ENCODE data around the gene OMG. TPM values are rescaled to one million over a fixed set of nuclear protein-coding genes. Genes with fewer than 3 reads are reported as not detected.
"Not testable (repeated sequence)": the region's sequence is repeated elsewhere in the genome, so short reads cannot be mapped to it uniquely, and the experiment has no call there.

The OMG gene
- total and polyA plus RNA-seq, 2 donors (not counting 1 experiment from before 2014, with no cell fraction given), result 0.39 to 1.7 TPM

- H3K4me1 Mint-ChIP-seq, result no peaks in the 10 kb centered on the region
- intact Hi-C loops (cut with micrococcal nuclease), result loop anchor here (5.0 kb wide), 1 partner anchor 38 kb away; no protein-coding TSS in a partner anchor
- TF ChIP-seq EZH2 (IDR thresholded peaks at IDR 0.05; ENCODE audit: borderline replicate concordance, insufficient read depth, low read depth, low read length, poor library complexity, severe bottlenecking) (no peak), CTCF (IDR thresholded peaks at IDR 0.05) (no peak)
- H3K27me3 Mint-ChIP-seq, result no peaks in the 10 kb centered on the region
- POLR2A ChIA-PET, result no interaction called here
- H3K79me2 ChIP-seq (ENCODE audit: control insufficient read depth, insufficient read depth, low read length), result no peaks in the 10 kb centered on the region
- H3K9me3 Mint-ChIP-seq (ENCODE audit: insufficient read depth), result no peaks in the 10 kb centered on the region
- H3K9me3 ChIP-seq (ENCODE audit: control extremely low read depth in 1 of 3, control insufficient read depth in 2 of 3, insufficient read depth in 1 of 3, low read length in 2 of 3), result no peaks in the 10 kb centered on the region
- no peak overlapping the region for H3K4me2 ChIP-seq (replicated peaks; ENCODE audit: low read depth, low read length, poor library complexity, severe bottlenecking)
- H2AFZ ChIP-seq (ENCODE audit: insufficient read depth, low read depth, low read length, poor library complexity, severe bottlenecking), result no peak overlapping the region
- H4K20me1 ChIP-seq (ENCODE audit: control insufficient read depth, insufficient read depth, low read length, poor library complexity, severe bottlenecking), result no peaks in the 10 kb centered on the region
- H3K36me3 ChIP-seq (replicated peaks in 1 of 2; ENCODE audit: control extremely low read depth in 1 of 2, control insufficient read depth in 1 of 2, extremely low read depth in 1 of 2, insufficient read depth in 2 of 2, low read length in 1 of 2), result peaks cover 4% of the 10 kb centered on the region in 2 experiments
- H3K4me3 ChIP-seq (ENCODE audit: control extremely low read depth in 1 of 5, extremely low read depth in 1 of 5, insufficient read depth in 1 of 5, low read depth in 2 of 5, low read length in 4 of 5), result no peak overlapping the region
- no peaks in the 10 kb centered on the region for H3K27me3 ChIP-seq (replicated peaks in 1 of 4; ENCODE audit: control extremely low read depth in 1 of 4, control insufficient read depth in 3 of 4, insufficient read depth in 4 of 4, low read length in 3 of 4)
- CTCF ChIA-PET, result interaction anchor here (0.6 to 8.8 kb wide), 4 partner anchors 9 to 442 kb away, joined by 3 to 125 read pairs (median 4); no protein-coding TSS in a partner anchor
- no peak overlapping the region for H3K27ac Mint-ChIP-seq
- ATAC-seq (ENCODE audit: low read depth), result no peak
- no peaks in the 10 kb centered on the region for H3K4me1 ChIP-seq (ENCODE audit: control insufficient read depth in 2 of 2, insufficient read depth in 2 of 2, low read length in 2 of 2)
- WGBS (ENCODE audit: insufficient coverage), result 100% methylated on average over 1 of the region's 2 CpGs
- no peak for DNase-seq
- H3K27ac ChIP-seq (ENCODE audit: low read length in 2 of 2), result no peak overlapping the region
- H3K4me3 Mint-ChIP-seq, result no peak overlapping the region
- H3K9ac ChIP-seq (ENCODE audit: low read length), result no peak overlapping the region
These were observed 27.9 kb downstream of the OMG start for GRCh38 chr17:31269036-31269577.

- WGBS (ENCODE audit: insufficient coverage), result 78% methylated on average over 2 of the region's 2 CpGs
- H3K27me3 Mint-ChIP-seq, result no peaks in the 10 kb centered on the region
- H3K9me3 Mint-ChIP-seq (ENCODE audit: insufficient read depth), result no peaks in the 10 kb centered on the region
- H3K4me3 Mint-ChIP-seq, result no peak overlapping the region
- H3K4me1 Mint-ChIP-seq, result no peaks in the 10 kb centered on the region
- Histone ChIP-seq H3K27ac (ENCODE audit: low read length in 2 of 2) (no peak overlapping the region), H3K9me3 (ENCODE audit: control extremely low read depth in 1 of 3, control insufficient read depth in 2 of 3, insufficient read depth in 1 of 3, low read length in 2 of 3) (no peaks in the 10 kb centered on the region), H3K4me3 (ENCODE audit: control extremely low read depth in 1 of 5, extremely low read depth in 1 of 5, insufficient read depth in 1 of 5, low read depth in 2 of 5, low read length in 4 of 5) (no peak overlapping the region), H3K4me1 (ENCODE audit: control insufficient read depth in 2 of 2, insufficient read depth in 2 of 2, low read length in 2 of 2) (no peaks in the 10 kb centered on the region), H3K9ac (ENCODE audit: low read length) (no peak overlapping the region), H3K4me2 (replicated peaks; ENCODE audit: low read depth, low read length, poor library complexity, severe bottlenecking) (no peak overlapping the region), H3K27me3 (replicated peaks in 1 of 4; ENCODE audit: control extremely low read depth in 1 of 4, control insufficient read depth in 3 of 4, insufficient read depth in 4 of 4, low read length in 3 of 4) (no peaks in the 10 kb centered on the region), H3K79me2 (ENCODE audit: control insufficient read depth, insufficient read depth, low read length) (no peaks in the 10 kb centered on the region), H4K20me1 (ENCODE audit: control insufficient read depth, insufficient read depth, low read length, poor library complexity, severe bottlenecking) (no peaks in the 10 kb centered on the region), H2AFZ (ENCODE audit: insufficient read depth, low read depth, low read length, poor library complexity, severe bottlenecking) (no peak overlapping the region), H3K36me3 (replicated peaks in 1 of 2; ENCODE audit: control extremely low read depth in 1 of 2, control insufficient read depth in 1 of 2, extremely low read depth in 1 of 2, insufficient read depth in 2 of 2, low read length in 1 of 2) (peaks cover 4 to 6% of the 10 kb centered on the region in 2 experiments)
- intact Hi-C loops (cut with micrococcal nuclease), result loop anchor here (1.0 to 5.0 kb wide), 2 partner anchors 41 to 107 kb away; no protein-coding TSS in a partner anchor
- DNase-seq (peak; percentile 38), ATAC-seq (ENCODE audit: low read depth) (no peak)
- TF ChIP-seq EZH2 (IDR thresholded peaks at IDR 0.05; ENCODE audit: borderline replicate concordance, insufficient read depth, low read depth, low read length, poor library complexity, severe bottlenecking) (no peak), CTCF (IDR thresholded peaks at IDR 0.05) (peak; percentile 40)
- H3K27ac Mint-ChIP-seq, result no peak overlapping the region
- CTCF ChIA-PET, result interaction anchor here (0.6 to 8.8 kb wide), 9 partner anchors 9 to 257 kb away, joined by 3 to 125 read pairs (median 5); no protein-coding TSS in a partner anchor
- POLR2A ChIA-PET, result interaction anchor here (0.5 to 1.5 kb wide), 2 partner anchors 14 to 20 kb away, joined by 3 to 4 read pairs; no protein-coding TSS in a partner anchor
These were observed 31.0 kb downstream of the OMG start for GRCh38 chr17:31266042-31266441.

- H3K36me3 ChIP-seq (replicated peaks in 1 of 2; ENCODE audit: control extremely low read depth in 1 of 2, control insufficient read depth in 1 of 2, extremely low read depth in 1 of 2, insufficient read depth in 2 of 2, low read length in 1 of 2); intact Hi-C loops (cut with micrococcal nuclease); H3K9me3 ChIP-seq (ENCODE audit: control extremely low read depth in 1 of 3, control insufficient read depth in 2 of 3, insufficient read depth in 1 of 3, low read length in 2 of 3); H3K4me3 ChIP-seq (ENCODE audit: control extremely low read depth in 1 of 5, extremely low read depth in 1 of 5, insufficient read depth in 1 of 5, low read depth in 2 of 5, low read length in 4 of 5); H4K20me1 ChIP-seq (ENCODE audit: control insufficient read depth, insufficient read depth, low read length, poor library complexity, severe bottlenecking); H3K27ac ChIP-seq (ENCODE audit: low read length in 2 of 2); H3K9ac ChIP-seq (ENCODE audit: low read length); H2AFZ ChIP-seq (ENCODE audit: insufficient read depth, low read depth, low read length, poor library complexity, severe bottlenecking); ATAC-seq (ENCODE audit: low read depth); POLR2A ChIA-PET; H3K4me1 ChIP-seq (ENCODE audit: control insufficient read depth in 2 of 2, insufficient read depth in 2 of 2, low read length in 2 of 2); H3K4me1 Mint-ChIP-seq; DNase-seq; H3K27me3 Mint-ChIP-seq; H3K27ac Mint-ChIP-seq; H3K27me3 ChIP-seq (replicated peaks in 1 of 4; ENCODE audit: control extremely low read depth in 1 of 4, control insufficient read depth in 3 of 4, insufficient read depth in 4 of 4, low read length in 3 of 4); H3K79me2 ChIP-seq (ENCODE audit: control insufficient read depth, insufficient read depth, low read length); H3K9me3 Mint-ChIP-seq (ENCODE audit: insufficient read depth); H3K4me3 Mint-ChIP-seq; H3K4me2 ChIP-seq (replicated peaks; ENCODE audit: low read depth, low read length, poor library complexity, severe bottlenecking): not testable (repeated sequence)
- CTCF ChIA-PET, result interaction anchor here (8.8 kb wide), 1 partner anchor 108 kb away, joined by 125 read pairs; no protein-coding TSS in a partner anchor
- no CpG with 5 or more reads among the region's 1 CpG for WGBS (ENCODE audit: insufficient coverage)
These were observed 34.1 kb downstream of the OMG start for GRCh38 chr17:31262923-31263322.

Data from B cell (primary cell).